ENCODE measurements around the gene CFAP99.

CFAP99 gene

GRCh38 chr4:2438822-2439718, 20.3 kb downstream of the CFAP99 start:
- no peak for DNase-seq (ENCODE audit: low spot score)
- in situ Hi-C loops (cut with MboI; ENCODE audit: low sequenced_read_pairs, unreplicated experiment), result no loop called here
- TF ChIP-seq CTCF (IDR thresholded peaks at IDR 0.05; ENCODE audit: borderline replicate concordance, control extremely low read depth, extremely low read depth, insufficient read depth, missing control alignments), result no peak

- peak; percentile 77 for TF ChIP-seq CTCF (IDR thresholded peaks at IDR 0.05; ENCODE audit: borderline replicate concordance, control extremely low read depth, extremely low read depth, insufficient read depth, missing control alignments)
- DNase-seq (ENCODE audit: low spot score), result peak; percentile 95
- in situ Hi-C loops (cut with MboI; ENCODE audit: low sequenced_read_pairs, unreplicated experiment), result no loop called here
Observed at GRCh38 chr4:2441393-2442174, 22.8 kb downstream of the CFAP99 start.

GRCh38 chr4:2442175-2442993, 23.6 kb downstream of the CFAP99 start:
- no peak for TF ChIP-seq CTCF (IDR thresholded peaks at IDR 0.05; ENCODE audit: borderline replicate concordance, control extremely low read depth, extremely low read depth, insufficient read depth, missing control alignments)
- DNase-seq (ENCODE audit: low spot score), result no peak
- in situ Hi-C loops (cut with MboI; ENCODE audit: low sequenced_read_pairs, unreplicated experiment), result no loop called here

GRCh38 chr4:2443061-2443730, 24.4 kb downstream of the CFAP99 start:
- in situ Hi-C loops (cut with MboI; ENCODE audit: low sequenced_read_pairs, unreplicated experiment), result no loop called here
- DNase-seq (ENCODE audit: low spot score), result no peak

GRCh38 chr4:2443956-2444740, 25.4 kb downstream of the CFAP99 start:
- DNase-seq (ENCODE audit: low spot score), result no peak
- no peak for TF ChIP-seq CTCF (IDR thresholded peaks at IDR 0.05; ENCODE audit: borderline replicate concordance, control extremely low read depth, extremely low read depth, insufficient read depth, missing control alignments)
- in situ Hi-C loops (cut with MboI; ENCODE audit: low sequenced_read_pairs, unreplicated experiment), result no loop called here

More at GRCh38 chr4:2443061-2443730, 24.4 kb downstream of the CFAP99 start:
- no peak for TF ChIP-seq CTCF (IDR thresholded peaks at IDR 0.05; ENCODE audit: borderline replicate concordance, control extremely low read depth, extremely low read depth, insufficient read depth, missing control alignments)

All from GM13976 (cell line).